OCI-LY7 (cell line): ENCODE data around the gene CTH.
"Not testable (repeated sequence)": the region's sequence is repeated elsewhere in the genome, so short reads cannot be mapped to it uniquely, and the experiment has no call there.

ENCODE experiments used
- CTCF ChIP-seq: fragments of 200-600 bp; sonication (generic); conservative IDR thresholded peaks from 2 replicates; pipeline ENCODE4 v1.5.1; 2014; ENCODE audit warnings: mild to moderate bottlenecking, antibody characterized with exemption, low read length, moderate library complexity, mixed read lengths
- EZH2phosphoT487 ChIP-seq: fragments of 200-600 bp; sonication (generic); IDR thresholded peaks from 2 replicates; pipeline ENCODE4 v1.6.1; 2018; ENCODE audit warnings: low read depth, borderline replicate concordance, mild to moderate bottlenecking, mixed run types, antibody characterized with exemption, low read length, moderate library complexity, mixed read lengths

- TF ChIP-seq CTCF, EZH2phosphoT487: not testable (repeated sequence)
Observed at GRCh38 chr1:70367397-70367796, 43.7 kb upstream of the CTH start.
